ENCODE data around the gene PARN.
"Not testable (repeated sequence)": the region's sequence is repeated elsewhere in the genome, so short reads cannot be mapped to it uniquely, and the experiment has no call there.

PARN gene

GRCh38 chr16:14564861-14565687 lies 65.0 kb downstream of the PARN start:
- Histone ChIP-seq H3K4me3 (ENCODE audit: low read length) (no peak overlapping the region), H3K9me3 (ENCODE audit: insufficient read depth, low read depth, low read length) (no peaks in the 10 kb centered on the region), H3K4me1 (ENCODE audit: insufficient read depth, low read length) (peaks cover 9% of the 10 kb centered on the region), H3K27me3 (ENCODE audit: insufficient read depth, low read length) (no peaks in the 10 kb centered on the region), H3K27ac (ENCODE audit: low read length) (no peak overlapping the region), H3K9ac (ENCODE audit: low read depth, low read length) (0 out of 2 replicates have a peak overlapping the region, but pooled peaks have one; percentile 10), H3K36me3 (ENCODE audit: insufficient read depth, low read depth, low read length) (no peaks in the 10 kb centered on the region)

DNA sequence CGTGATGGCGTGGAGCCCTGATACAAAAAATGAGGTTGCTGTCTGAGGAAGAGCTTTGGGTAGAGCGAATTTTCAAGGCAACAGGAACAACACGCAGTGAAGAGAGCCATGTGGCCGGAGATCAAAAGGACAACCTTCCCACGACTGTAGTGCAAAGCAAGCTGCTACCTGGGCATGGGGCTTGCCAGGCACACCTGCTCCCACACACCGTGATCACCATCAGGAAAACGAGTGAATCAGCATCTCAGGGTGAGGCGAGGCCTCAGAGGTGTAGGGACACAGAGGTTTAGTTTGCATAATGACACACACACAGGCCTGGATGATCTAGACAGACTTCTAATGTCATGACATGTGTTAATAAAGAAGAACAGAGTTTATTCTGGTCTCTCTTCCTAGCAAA lies 65.7 kb downstream of the PARN start:
- H3K9me3 ChIP-seq (ENCODE audit: insufficient read depth, low read depth, low read length) = no peaks in the 10 kb centered on the region
- H3K4me1 ChIP-seq (ENCODE audit: insufficient read depth, low read length) = peaks cover 9% of the 10 kb centered on the region
- H3K4me3 ChIP-seq (ENCODE audit: low read length) = no peak overlapping the region
- no peaks in the 10 kb centered on the region for H3K36me3 ChIP-seq (ENCODE audit: insufficient read depth, low read depth, low read length)
- no peaks in the 10 kb centered on the region for H3K27me3 ChIP-seq (ENCODE audit: insufficient read depth, low read length)
- 0 out of 2 replicates have a peak overlapping the region, but pooled peaks have one; percentile 10 for H3K9ac ChIP-seq (ENCODE audit: low read depth, low read length)
- no peak overlapping the region for H3K27ac ChIP-seq (ENCODE audit: low read length)

- Histone ChIP-seq H3K27me3 (ENCODE audit: insufficient read depth, low read length) (no peaks in the 10 kb centered on the region), H3K9ac (ENCODE audit: low read depth, low read length) (no peak overlapping the region), H3K27ac (ENCODE audit: low read length) (no peak overlapping the region), H3K4me1 (ENCODE audit: insufficient read depth, low read length) (peaks cover 9% of the 10 kb centered on the region), H3K36me3 (ENCODE audit: insufficient read depth, low read depth, low read length) (no peaks in the 10 kb centered on the region), H3K9me3 (ENCODE audit: insufficient read depth, low read depth, low read length) (no peaks in the 10 kb centered on the region), H3K4me3 (ENCODE audit: low read length) (no peak overlapping the region)
Measured at GRCh38 chr16:14562691-14563491, 67.2 kb downstream of the PARN start.

DNA sequence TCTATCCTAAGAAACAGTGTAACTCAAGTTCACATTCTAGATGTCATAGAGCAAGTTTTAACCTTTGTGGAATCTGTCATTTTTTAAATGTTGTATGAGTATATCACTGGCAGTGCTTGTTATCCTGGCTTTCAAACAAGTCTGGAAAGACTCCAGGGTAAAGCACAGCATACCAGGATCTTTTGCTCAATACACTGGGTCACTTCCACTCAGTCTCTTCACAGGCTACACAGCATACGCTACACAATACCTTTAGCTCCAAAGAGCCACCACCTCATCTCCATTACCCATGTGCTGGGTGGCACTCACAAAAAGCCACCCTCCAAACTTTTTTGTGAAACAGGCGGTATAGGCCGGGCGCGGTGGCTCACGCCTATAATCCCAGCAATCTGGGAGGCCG lies 69.5 kb downstream of the PARN start:
- Histone ChIP-seq H3K27ac (ENCODE audit: low read length) (no peak overlapping the region), H3K36me3 (ENCODE audit: insufficient read depth, low read depth, low read length) (no peaks in the 10 kb centered on the region), H3K9ac (ENCODE audit: low read depth, low read length) (no peak overlapping the region), H3K9me3 (ENCODE audit: insufficient read depth, low read depth, low read length) (no peaks in the 10 kb centered on the region), H3K27me3 (ENCODE audit: insufficient read depth, low read length) (no peaks in the 10 kb centered on the region), H3K4me3 (ENCODE audit: low read length) (no peak overlapping the region), H3K4me1 (ENCODE audit: insufficient read depth, low read length) (peaks cover 9% of the 10 kb centered on the region)

- Histone ChIP-seq H3K27ac (ENCODE audit: low read length) (no peak overlapping the region), H3K36me3 (ENCODE audit: insufficient read depth, low read depth, low read length) (0 out of 2 replicates have a peak, but pooled peaks cover 1% of the 10 kb centered on the region), H3K4me1 (ENCODE audit: insufficient read depth, low read length) (peaks cover 9% of the 10 kb centered on the region)
Measured at GRCh38 chr16:14559809-14560241, 70.2 kb downstream of the PARN start.

DNA sequence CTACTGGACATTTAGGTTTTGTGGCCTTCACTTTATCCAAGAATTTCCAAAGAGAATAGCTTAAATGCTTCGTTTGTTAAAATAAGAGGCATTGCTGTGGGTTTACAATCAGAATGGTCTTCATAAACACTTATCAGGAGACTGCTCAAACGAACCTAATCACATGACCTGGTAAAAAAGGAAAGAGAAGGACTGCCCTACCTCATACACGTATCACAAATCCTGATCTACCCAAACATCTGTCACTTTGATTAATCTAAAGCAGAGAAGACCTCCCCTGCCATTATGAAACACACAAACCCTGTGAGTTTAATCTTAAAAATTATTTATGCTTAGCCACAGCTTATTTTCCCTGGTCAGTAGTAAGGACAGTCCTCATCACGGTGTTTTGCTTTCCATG lies 76.6 kb downstream of the PARN start:
- Histone ChIP-seq H3K36me3 (ENCODE audit: insufficient read depth, low read depth, low read length) (peaks cover 27% of the 10 kb centered on the region), H3K9ac (ENCODE audit: low read depth, low read length) (no peak overlapping the region), H3K9me3 (ENCODE audit: insufficient read depth, low read depth, low read length) (no peaks in the 10 kb centered on the region), H3K4me1 (ENCODE audit: insufficient read depth, low read length) (peaks cover 15% of the 10 kb centered on the region), H3K4me3 (ENCODE audit: low read length) (no peak overlapping the region), H3K27me3 (ENCODE audit: insufficient read depth, low read length) (no peaks in the 10 kb centered on the region), H3K27ac (ENCODE audit: low read length) (no peak overlapping the region)

More at GRCh38 chr16:14559809-14560241, 70.2 kb downstream of the PARN start:
- H3K9ac ChIP-seq (ENCODE audit: low read depth, low read length) = no peak overlapping the region
- no peaks in the 10 kb centered on the region for H3K9me3 ChIP-seq (ENCODE audit: insufficient read depth, low read depth, low read length)
- H3K4me3 ChIP-seq (ENCODE audit: low read length) = no peak overlapping the region
- H3K27me3 ChIP-seq (ENCODE audit: insufficient read depth, low read length) = no peaks in the 10 kb centered on the region

DNA sequence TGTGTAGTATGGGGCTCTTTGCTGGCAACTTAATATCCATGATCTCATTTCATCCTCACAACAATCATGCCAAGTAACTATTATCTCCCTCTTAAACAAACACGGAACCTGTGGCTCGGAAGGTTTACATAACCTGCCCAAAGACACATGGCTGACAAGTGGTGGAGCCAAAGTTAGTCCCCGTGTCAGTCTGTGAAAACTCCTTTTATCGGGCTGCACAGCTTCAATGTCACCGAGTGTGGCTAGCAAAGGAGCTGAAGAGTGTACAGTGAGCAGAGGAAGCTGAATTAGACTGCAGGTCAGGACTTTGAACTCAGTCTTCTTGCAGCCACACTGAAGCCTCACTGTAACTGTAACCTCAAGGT lies 80.3 kb downstream of the PARN start:
- H3K4me1 ChIP-seq (ENCODE audit: insufficient read depth, low read length) = peaks cover 17% of the 10 kb centered on the region
- H3K36me3 ChIP-seq (ENCODE audit: insufficient read depth, low read depth, low read length) = peaks cover 25% of the 10 kb centered on the region
- H3K27me3 ChIP-seq (ENCODE audit: insufficient read depth, low read length) = no peaks in the 10 kb centered on the region
- no peaks in the 10 kb centered on the region for H3K9me3 ChIP-seq (ENCODE audit: insufficient read depth, low read depth, low read length)
- H3K27ac ChIP-seq (ENCODE audit: low read length) = no peak overlapping the region
- H3K9ac ChIP-seq (ENCODE audit: low read depth, low read length) = peak overlapping the region; percentile 37; the same call in 1 of the 2 replicates
- H3K4me3 ChIP-seq (ENCODE audit: low read length) = no peak overlapping the region

DNA sequence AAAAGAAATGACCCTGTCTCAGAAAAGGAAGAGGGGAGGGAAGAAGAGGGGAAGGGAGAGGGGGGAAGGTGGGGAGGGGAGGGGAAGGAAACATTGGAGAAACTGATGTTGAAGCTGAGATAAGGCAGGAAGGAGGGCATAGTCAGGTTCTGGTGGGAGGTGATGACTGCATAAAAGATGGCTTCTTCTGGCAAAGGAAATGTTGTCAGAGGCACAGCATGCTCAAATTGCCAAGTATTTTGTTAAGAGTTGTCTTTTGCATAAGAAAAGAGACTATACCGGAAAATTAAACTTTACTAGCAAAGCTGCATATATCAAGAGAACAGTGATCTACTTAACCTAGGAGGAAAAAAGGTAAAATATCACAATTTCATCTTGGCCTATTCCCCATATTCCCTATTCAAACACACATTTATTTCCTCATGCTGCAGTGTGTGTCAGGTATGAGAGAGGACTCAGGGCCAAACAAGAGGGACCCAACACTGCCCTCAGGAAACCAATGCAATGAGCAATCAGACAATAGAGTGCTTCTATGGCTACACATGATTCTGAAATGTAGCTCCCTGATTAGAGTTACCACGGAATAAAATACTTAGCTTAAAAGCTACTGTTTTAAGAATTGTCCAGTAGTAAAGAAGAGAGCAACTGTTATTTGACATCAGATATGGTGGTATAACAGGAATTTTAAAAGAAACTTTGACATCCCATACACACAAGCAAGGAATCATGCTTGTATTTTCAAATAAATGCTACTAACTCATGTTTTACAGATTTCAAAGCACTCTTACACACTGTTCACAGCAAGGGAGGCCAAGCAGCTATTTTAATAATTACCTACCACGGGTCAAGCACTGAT lies 80.9 kb downstream of the PARN start:
- H3K9me3 ChIP-seq (ENCODE audit: insufficient read depth, low read depth, low read length) = no peaks in the 10 kb centered on the region
- H3K4me3 ChIP-seq (ENCODE audit: low read length) = no peak overlapping the region
- H3K27me3 ChIP-seq (ENCODE audit: insufficient read depth, low read length) = no peaks in the 10 kb centered on the region
- peak overlapping the region; percentile 37; the same call in 1 of the 2 replicates for H3K9ac ChIP-seq (ENCODE audit: low read depth, low read length)
- H3K27ac ChIP-seq (ENCODE audit: low read length) = peak overlapping the region; percentile 56
- H3K4me1 ChIP-seq (ENCODE audit: insufficient read depth, low read length) = peaks cover 17% of the 10 kb centered on the region
- peaks cover 21% of the 10 kb centered on the region for H3K36me3 ChIP-seq (ENCODE audit: insufficient read depth, low read depth, low read length)

DNA sequence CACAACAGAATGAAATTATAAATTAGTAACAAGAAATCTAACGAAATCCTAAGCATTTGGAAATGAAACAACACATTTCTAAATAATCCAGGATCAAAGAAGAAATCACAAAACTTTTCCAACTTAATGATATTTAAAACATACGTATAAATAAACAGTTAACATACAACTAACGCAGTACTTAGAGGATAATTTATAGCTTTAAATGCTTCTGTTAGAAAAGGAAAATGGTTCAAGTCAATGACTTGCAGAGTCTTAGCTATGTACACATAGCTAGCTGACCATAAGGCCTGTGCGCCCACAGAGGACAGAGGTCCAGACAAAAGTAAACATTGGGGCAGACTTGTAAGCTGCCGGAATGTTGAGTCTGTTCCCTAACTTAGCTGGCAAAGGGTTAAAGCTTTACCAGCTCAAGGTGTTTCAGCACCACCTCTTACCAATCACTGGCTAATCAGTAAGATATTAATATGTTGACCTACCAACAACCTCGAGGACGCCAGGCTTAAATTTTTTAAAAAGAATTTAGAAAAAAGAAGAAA lies 84.6 kb downstream of the PARN start:
- no peaks in the 10 kb centered on the region for H3K27me3 ChIP-seq (ENCODE audit: insufficient read depth, low read length)
- H3K9me3 ChIP-seq (ENCODE audit: insufficient read depth, low read depth, low read length) = peaks cover 2% of the 10 kb centered on the region
- H3K4me3 ChIP-seq (ENCODE audit: low read length) = no peak overlapping the region
- no peak overlapping the region for H3K9ac ChIP-seq (ENCODE audit: low read depth, low read length)
- peaks cover 17% of the 10 kb centered on the region for H3K4me1 ChIP-seq (ENCODE audit: insufficient read depth, low read length)
- no peak overlapping the region for H3K27ac ChIP-seq (ENCODE audit: low read length)
- peaks cover 8% of the 10 kb centered on the region for H3K36me3 ChIP-seq (ENCODE audit: insufficient read depth, low read depth, low read length)

- H3K9me3 ChIP-seq (ENCODE audit: insufficient read depth, low read depth, low read length); H3K36me3 ChIP-seq (ENCODE audit: insufficient read depth, low read depth, low read length); H3K27ac ChIP-seq (ENCODE audit: low read length); H3K4me3 ChIP-seq (ENCODE audit: low read length); H3K9ac ChIP-seq (ENCODE audit: low read depth, low read length); H3K27me3 ChIP-seq (ENCODE audit: insufficient read depth, low read length): not testable (repeated sequence)
- peaks cover 16% of the 10 kb centered on the region for H3K4me1 ChIP-seq (ENCODE audit: insufficient read depth, low read length)
Measured at GRCh38 chr16:14544846-14545245, 85.2 kb downstream of the PARN start.

DNA sequence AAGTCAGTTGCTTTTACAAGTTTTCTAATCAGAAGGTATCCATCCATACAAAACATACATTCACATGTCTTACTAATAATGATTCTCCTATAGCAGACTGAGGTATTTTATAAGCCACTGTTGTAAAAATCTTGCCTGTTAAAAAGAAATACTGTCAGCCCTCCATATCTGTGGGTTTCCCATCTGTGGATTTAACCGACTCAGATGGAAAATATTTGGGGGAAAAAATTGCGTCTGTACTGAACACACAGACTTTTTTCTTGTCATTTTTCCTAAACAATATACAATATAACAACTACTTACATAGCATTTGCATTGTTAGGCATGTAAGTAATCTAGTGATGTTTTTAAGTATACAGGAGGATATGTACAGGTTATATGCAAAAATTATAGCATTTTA lies 90.4 kb downstream of the PARN start:
- Histone ChIP-seq H3K9me3 (ENCODE audit: insufficient read depth, low read depth, low read length) (peaks cover 2% of the 10 kb centered on the region), H3K9ac (ENCODE audit: low read depth, low read length) (no peak overlapping the region), H3K4me3 (ENCODE audit: low read length) (no peak overlapping the region), H3K4me1 (ENCODE audit: insufficient read depth, low read length) (no peaks in the 10 kb centered on the region), H3K36me3 (ENCODE audit: insufficient read depth, low read depth, low read length) (peaks cover 8% of the 10 kb centered on the region; the same call in 1 of the 2 replicates), H3K27me3 (ENCODE audit: insufficient read depth, low read length) (no peaks in the 10 kb centered on the region), H3K27ac (ENCODE audit: low read length) (no peak overlapping the region)
